GM08714 (cell line): ENCODE results near the gene MTMR12.

ENCODE experiments used
- H3K4me3 ChIP-seq: fragments of 200-500 bp; sonication (Bioruptor generic); 2 replicates; pipeline ENCODE4 v1.5.1; 2014; ENCODE audit warnings: mild to moderate bottlenecking, low read length, inconsistent platforms
- ZNF274 ChIP-seq: IDR thresholded peaks from 2 replicates; pipeline ENCODE4 v1.6.1; 2012; ENCODE audit warnings: mild to moderate bottlenecking, low read depth, low read length

MTMR12 gene

GRCh38 chr5:32277798-32278197 is 34.9 kb downstream of the MTMR12 start:
- H3K4me3 ChIP-seq: no peak overlapping the region
- no peak for TF ChIP-seq ZNF274

- no peak overlapping the region for H3K4me3 ChIP-seq
- TF ChIP-seq ZNF274: no peak
These were observed 36.4 kb downstream of the MTMR12 start for GRCh38 chr5:32276173-32276853.

- H3K4me3 ChIP-seq: no peak overlapping the region
- TF ChIP-seq ZNF274: no peak
These were observed 37.4 kb downstream of the MTMR12 start for GRCh38 chr5:32275396-32275741.

- TF ChIP-seq ZNF274: no peak
- no peak overlapping the region for H3K4me3 ChIP-seq
These were observed 38.0 kb downstream of the MTMR12 start for GRCh38 chr5:32274548-32275395.

- H3K4me3 ChIP-seq: no peak overlapping the region
- TF ChIP-seq ZNF274: no peak
These were observed 38.9 kb downstream of the MTMR12 start for GRCh38 chr5:32273821-32274220.

- TF ChIP-seq ZNF274: no peak
- H3K4me3 ChIP-seq: no peak overlapping the region
These were observed 40.0 kb downstream of the MTMR12 start for GRCh38 chr5:32272746-32273145.

GRCh38 chr5:32270946-32271345 is 41.8 kb downstream of the MTMR12 start:
- TF ChIP-seq ZNF274: no peak
- no peak overlapping the region for H3K4me3 ChIP-seq

GRCh38 chr5:32270178-32270577 is 42.6 kb downstream of the MTMR12 start:
- no peak overlapping the region for H3K4me3 ChIP-seq
- TF ChIP-seq ZNF274: no peak

GRCh38 chr5:32265902-32266301 is 46.8 kb downstream of the MTMR12 start:
- H3K4me3 ChIP-seq: no peak overlapping the region
- TF ChIP-seq ZNF274: no peak

- no peak for TF ChIP-seq ZNF274
- no peak overlapping the region for H3K4me3 ChIP-seq
These were observed 47.7 kb downstream of the MTMR12 start for GRCh38 chr5:32264957-32265572.

- no peak for TF ChIP-seq ZNF274
These were observed 49.1 kb downstream of the MTMR12 start for GRCh38 chr5:32263684-32264083.

GRCh38 chr5:32261198-32261597 is 51.5 kb downstream of the MTMR12 start:
- TF ChIP-seq ZNF274: no peak
- no peak overlapping the region for H3K4me3 ChIP-seq

More at GRCh38 chr5:32263684-32264083, 49.1 kb downstream of the MTMR12 start:
- H3K4me3 ChIP-seq: no peak overlapping the region

GRCh38 chr5:32259033-32259432 is 53.7 kb downstream of the MTMR12 start:
- no peak for TF ChIP-seq ZNF274
- H3K4me3 ChIP-seq: no peak overlapping the region

- H3K4me3 ChIP-seq: no peak overlapping the region
These were observed 54.3 kb downstream of the MTMR12 start for GRCh38 chr5:32258424-32258823.

GRCh38 chr5:32255540-32255900 is 57.2 kb downstream of the MTMR12 start:
- no peak overlapping the region for H3K4me3 ChIP-seq
- no peak for TF ChIP-seq ZNF274

More at GRCh38 chr5:32258424-32258823, 54.3 kb downstream of the MTMR12 start:
- no peak for TF ChIP-seq ZNF274
